HG03469 (cell line): ENCODE results near the gene TMEM79.
"Not testable (repeated sequence)": the region's sequence is repeated elsewhere in the genome, so short reads cannot be mapped to it uniquely, and the experiment has no call there.

Source experiments
- ATAC-seq: cut with Tn5 transposase; IDR thresholded peaks from one replicate; pipeline ENCODE4 v1.9.1; 2021; ENCODE audit warnings: mild to moderate bottlenecking, moderate library complexity, moderate number of reproducible peaks; ENCODE audit not compliant: unreplicated experiment

Gene TMEM79

GRCh38 chr1:156298852-156299357 is 14.8 kb downstream of the TMEM79 start, which contains the start of gene VHLL:
Gene VHLL (minus strand): TSS chr1:156299307. CDS start chr1:156299189, 118 bp downstream.
- no peak for ATAC-seq

DNA sequence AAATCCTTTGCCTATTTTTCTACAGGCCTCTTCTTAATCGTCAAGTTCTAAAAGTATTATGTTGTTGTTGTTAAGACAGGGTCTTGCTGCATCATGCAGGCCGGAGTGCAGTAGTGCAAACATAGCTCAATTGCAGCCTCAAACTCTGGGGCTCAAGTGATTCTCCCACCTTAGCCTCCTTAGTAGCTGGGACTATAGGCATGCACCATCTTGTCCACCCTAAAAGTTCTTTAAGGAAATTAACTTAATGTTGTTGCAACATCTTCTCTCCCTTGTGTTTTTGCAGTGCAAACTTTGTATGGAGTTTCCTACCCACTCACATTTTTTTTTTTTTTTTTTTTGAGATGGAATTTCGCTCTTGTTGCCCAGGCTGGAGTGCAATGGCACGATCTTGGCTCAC is 19.1 kb downstream of the TMEM79 start:
- no peak for ATAC-seq

DNA sequence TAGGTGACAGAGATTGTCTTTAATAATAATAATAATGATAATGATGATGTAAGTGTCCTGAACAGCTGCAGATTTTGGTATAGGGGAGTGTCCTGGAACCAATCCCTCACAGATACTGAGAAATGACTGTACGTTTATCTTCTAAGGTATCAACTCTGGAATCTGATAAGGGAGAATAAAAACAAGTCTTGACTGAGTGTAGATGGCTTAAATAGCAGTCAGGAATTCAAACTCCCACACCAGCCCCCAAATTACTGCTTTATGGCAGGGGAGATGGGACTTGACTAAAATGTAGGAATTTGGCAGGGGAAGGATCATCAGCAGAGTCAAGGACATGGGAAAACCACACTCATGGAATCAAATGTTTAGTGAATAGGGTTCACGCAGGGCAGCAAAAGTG is 21.1 kb downstream of the TMEM79 start:
- no peak for ATAC-seq

DNA sequence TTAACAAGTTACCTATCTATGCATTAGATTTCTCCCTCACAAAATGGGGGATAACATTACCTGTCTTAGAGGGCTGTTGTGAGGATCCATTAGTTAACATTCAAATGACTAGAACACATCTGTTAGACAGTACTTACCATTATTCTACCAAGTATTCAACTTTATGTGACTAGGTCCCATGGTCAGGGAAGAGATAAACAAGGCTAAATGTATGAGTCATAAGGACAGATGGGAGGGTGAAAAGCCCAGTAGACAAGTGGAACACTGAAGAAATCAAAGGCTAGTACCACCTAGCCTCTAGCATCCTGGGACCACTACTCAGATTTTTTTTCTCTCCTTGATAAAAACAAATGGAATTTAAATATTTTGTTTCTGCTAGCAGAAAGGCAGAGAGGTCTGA is 24.0 kb downstream of the TMEM79 start:
- ATAC-seq = no peak

DNA sequence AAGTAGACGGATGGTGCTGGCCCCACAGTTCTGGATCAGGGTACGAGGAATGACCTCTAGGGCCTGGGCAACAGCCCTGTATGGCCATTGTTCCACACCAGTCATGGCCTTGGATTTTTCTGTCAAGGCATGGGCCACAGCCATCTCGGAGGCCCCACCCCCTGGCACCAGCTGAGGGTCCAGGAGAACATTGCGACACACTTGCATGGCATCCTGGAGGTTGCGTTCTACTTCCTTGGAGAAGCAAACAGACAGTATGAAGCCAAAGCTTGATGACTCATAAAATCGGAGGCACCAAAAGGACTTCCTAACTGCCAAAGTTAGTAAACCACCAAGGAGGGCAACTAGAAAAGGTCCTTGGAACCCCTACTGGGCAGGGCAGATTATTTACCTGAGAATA is 26.8 kb downstream of the TMEM79 start:
- no peak for ATAC-seq

DNA sequence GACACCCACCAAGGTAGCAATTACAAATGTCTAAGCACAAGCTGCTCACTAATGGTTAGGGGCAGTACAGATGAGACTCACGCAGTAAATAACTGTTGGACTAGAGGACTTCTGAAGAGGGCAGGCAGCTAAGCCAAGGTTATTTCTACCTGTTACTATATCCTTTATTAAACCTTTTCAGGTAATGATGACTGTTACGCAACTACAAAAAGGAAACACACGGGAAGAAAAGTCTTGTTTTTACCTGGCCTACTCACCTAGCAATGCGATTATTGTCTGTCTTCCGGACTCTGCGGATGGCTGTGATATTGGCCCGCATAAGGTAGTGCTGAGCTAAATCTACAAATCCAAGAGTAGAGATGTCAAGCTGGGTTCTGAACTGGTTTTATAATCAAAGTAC is 32.8 kb downstream of the TMEM79 start:
- ATAC-seq = no peak

DNA sequence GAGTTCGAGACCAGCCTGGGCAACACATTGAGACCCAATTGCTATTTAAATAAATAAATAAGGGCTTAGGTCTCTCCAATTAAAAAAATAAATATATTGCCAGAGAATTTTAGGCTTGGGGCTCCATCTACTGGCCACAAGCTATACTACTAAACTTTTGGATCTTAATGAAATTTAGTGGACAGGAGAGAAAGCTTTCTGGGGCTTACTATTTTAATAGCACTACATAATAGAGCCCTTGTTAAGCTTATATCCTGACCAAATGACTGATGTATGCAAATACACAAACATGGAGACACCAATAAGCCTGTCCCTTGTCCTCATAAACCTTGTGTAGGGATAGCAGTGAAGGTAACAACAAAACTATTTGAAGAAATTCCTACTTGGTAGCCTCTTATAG is 35.5 kb downstream of the TMEM79 start:
- no peak for ATAC-seq

DNA sequence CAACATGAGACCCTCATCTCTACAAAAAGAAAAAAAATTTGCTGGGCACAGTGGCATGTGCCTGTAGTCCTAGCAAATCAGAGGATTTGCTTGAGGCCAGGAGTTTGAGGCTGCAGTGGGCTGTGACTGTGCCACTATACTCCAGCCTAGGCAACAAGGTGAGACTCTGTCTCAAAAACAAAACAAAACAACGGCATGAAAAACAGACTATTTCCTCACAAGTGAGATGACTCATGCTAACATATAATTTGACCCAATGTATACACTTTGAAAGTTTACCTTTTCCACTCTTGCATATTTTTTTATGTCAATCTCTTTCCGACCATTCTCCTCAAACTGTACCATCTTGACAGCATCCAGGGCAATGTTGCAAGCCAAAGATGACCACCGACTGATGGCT is 36.4 kb downstream of the TMEM79 start:
- ATAC-seq = no peak

DNA sequence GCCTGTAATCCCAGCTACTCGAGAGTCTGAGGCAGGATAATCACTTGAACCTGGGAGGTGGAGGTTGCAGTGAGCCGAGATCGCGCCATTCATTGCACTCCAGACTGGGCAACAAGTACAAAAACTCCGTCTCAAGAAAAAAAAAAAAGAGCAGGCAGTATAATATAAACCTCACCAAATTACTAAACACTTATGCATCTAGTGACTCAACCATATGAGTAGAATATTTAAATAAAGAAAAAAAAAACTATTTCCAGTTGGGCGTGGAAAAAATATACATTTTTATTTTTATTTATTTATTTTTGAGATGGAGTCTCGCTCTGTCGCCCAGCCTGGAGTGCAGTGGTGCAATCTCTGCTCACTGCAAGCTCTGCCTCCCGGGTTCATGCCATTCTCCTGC is 39.1 kb downstream of the TMEM79 start:
- ATAC-seq = not testable (repeated sequence)

DNA sequence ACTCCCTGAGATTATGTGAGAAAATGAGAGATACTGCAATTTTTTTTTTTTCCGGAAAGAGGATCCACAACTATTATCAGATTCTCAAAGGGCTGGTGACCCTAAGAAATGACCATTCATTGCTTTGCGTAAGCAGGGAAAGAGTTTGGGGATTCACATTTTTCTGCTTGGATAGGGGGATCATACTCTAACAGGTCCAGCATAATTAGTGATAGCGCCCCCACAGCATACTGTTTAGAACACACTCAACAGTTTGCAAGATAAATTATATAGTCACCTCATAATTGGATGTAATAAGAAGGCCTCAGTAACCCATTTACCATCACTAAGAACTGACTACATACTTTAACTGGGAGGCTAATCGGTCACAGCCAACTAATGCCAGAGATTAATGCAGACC is 52.1 kb downstream of the TMEM79 start:
- no peak for ATAC-seq

DNA sequence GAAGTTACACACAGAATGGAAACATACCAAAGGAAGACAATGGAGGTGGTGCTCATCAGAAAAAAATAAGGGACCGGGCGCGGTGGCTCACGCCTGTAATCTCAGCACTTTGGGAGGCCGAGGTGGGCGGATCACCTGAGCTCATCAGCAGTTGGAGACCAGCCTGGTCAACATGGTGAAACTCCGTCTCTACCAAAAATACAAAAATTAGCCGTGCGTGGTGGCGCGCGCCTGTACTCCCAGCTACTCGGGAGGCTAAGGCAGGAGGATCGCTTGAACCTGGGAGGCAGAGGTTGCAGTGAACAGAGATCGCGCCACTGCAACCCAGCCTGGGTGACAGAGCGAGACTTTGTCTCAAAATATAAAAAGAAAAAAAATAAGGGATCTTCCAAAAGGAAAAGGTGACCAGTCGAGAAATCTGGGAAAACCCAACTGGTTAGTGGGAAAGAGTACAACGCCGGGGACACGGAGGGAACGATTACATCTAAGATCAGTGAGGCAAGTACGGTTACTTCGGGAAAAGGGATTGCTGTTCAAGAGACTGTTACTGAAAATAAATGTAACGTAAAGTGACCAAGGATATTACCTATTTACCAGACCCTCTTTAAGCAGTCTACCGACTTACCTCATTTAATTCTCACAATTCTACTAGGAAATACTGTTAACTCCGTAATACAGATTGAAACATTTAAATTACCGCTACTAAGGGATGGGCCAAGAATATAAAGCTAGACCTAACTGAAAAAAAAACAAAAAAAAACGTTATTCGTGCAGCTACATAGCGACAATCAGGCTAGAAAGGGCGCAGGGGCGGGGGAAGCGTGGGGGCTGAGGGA is 53.1 kb downstream of the TMEM79 start:
- ATAC-seq = no peak

GRCh38 chr1:156337888-156338179 is 53.7 kb downstream of the TMEM79 start:
- no peak for ATAC-seq

- peak; percentile 67 for ATAC-seq
Observed at GRCh38 chr1:156338180-156338976, 54.3 kb downstream of the TMEM79 start, which contains the start of the genes CCT3 and TSACC. Gene CCT3 (minus strand): TSS chr1:156338292. CDS start chr1:156338184, 108 bp downstream. Gene TSACC (plus strand): TSS chr1:156338526. CDS start chr1:156339758, 1,232 bp downstream.
